GM23338 (cell line): ENCODE measurements around the gene PKHD1. TPM values are rescaled to one million over a fixed set of nuclear protein-coding genes. Genes with fewer than 3 reads are reported as not detected.
A peak's percentile ranks its signal among the peaks of the same experiment; 100 is the strongest.

Source experiments
- ATAC-seq: fragments of 200-7000 bp; cut with Tn5 transposase; 3 replicates; pipeline ENCODE4 v1.9.1; 2020
- DNase-seq: peaks from one replicate; pipeline ENCODE4 v3.0.0-alpha.2; 2015; ENCODE audit warnings: low spot score
- H2AFZ ChIP-seq: fragments of 200-600 bp; sonication (generic); 2 replicates; pipeline ENCODE4 v1.8.0; 2016; ENCODE audit warnings: antibody characterized with exemption, mild to moderate bottlenecking, moderate library complexity
- H3F3A ChIP-seq: fragments of 200-600 bp; sonication (generic); replicated peaks from 2 replicates; pipeline ENCODE4 v1.8.0; 2017; ENCODE audit warnings: antibody characterized with exemption, mixed run types, low read depth
- H3K27ac ChIP-seq: fragments of 200-600 bp; sonication (generic); 2 replicates; pipeline ENCODE4 v1.6.1; 2016; ENCODE audit warnings: low read depth
- H3K27me3 ChIP-seq: fragments of 200-600 bp; sonication (generic); 2 replicates; pipeline ENCODE4 v1.8.0; 2016; ENCODE audit warnings: mild to moderate bottlenecking, mixed run types, moderate library complexity; ENCODE audit not compliant: insufficient read depth
- H3K36me3 ChIP-seq: fragments of 200-600 bp; sonication (generic); 2 replicates; pipeline ENCODE4 v1.8.0; 2016; ENCODE audit warnings: mild to moderate bottlenecking; ENCODE audit not compliant: insufficient read depth
- H3K4me1 ChIP-seq: fragments of 200-600 bp; sonication (generic); 2 replicates; pipeline ENCODE4 v1.8.0; 2016; ENCODE audit warnings: mild to moderate bottlenecking, moderate library complexity; ENCODE audit not compliant: insufficient read depth
- H3K4me2 ChIP-seq: fragments of 200-600 bp; sonication (generic); 2 replicates; pipeline ENCODE4 v1.7.1; 2017; ENCODE audit warnings: mixed run types
- H3K4me3 ChIP-seq: fragments of 200-600 bp; sonication (generic); 2 replicates; pipeline ENCODE4 v1.6.1; 2016; ENCODE audit warnings: mixed run types
- H3K79me2 ChIP-seq: fragments of 200-600 bp; sonication (generic); replicated peaks from 2 replicates; pipeline ENCODE4 v1.8.0; 2017; ENCODE audit warnings: mild to moderate bottlenecking; ENCODE audit not compliant: insufficient read depth
- H3K9me2 ChIP-seq: fragments of 200-600 bp; sonication (generic); 2 replicates; pipeline ENCODE4 v1.8.0; 2017; ENCODE audit not compliant: insufficient read depth
- H4K20me1 ChIP-seq: fragments of 200-600 bp; sonication (generic); replicated peaks from 2 replicates; pipeline ENCODE4 v1.8.0; 2017; ENCODE audit warnings: mild to moderate bottlenecking; ENCODE audit not compliant: insufficient read depth
- H3K27ac Mint-ChIP-seq: 2 replicates; pipeline ENCODE4 v1.8.0; 2020; ENCODE audit warnings: inconsistent platforms, mild to moderate bottlenecking, moderate library complexity, mixed read lengths
- H3K27me3 Mint-ChIP-seq: 3 replicates; pipeline ENCODE4 v1.8.0; 2022; ENCODE audit warnings: low read depth, mild to moderate bottlenecking, moderate library complexity, mixed read lengths, inconsistent platforms; ENCODE audit not compliant: insufficient read depth, poor library complexity
- H3K36me3 Mint-ChIP-seq: 3 replicates; pipeline ENCODE4 v1.8.0; 2021; ENCODE audit warnings: low read depth, mild to moderate bottlenecking, inconsistent platforms, moderate library complexity, mixed read lengths
- H3K4me1 Mint-ChIP-seq: 3 replicates; pipeline ENCODE4 v1.8.0; 2020; ENCODE audit warnings: mild to moderate bottlenecking, inconsistent platforms, mixed read lengths
- H3K4me3 Mint-ChIP-seq: 3 replicates; pipeline ENCODE4 v1.8.0; 2021; ENCODE audit warnings: moderate library complexity, mild to moderate bottlenecking, inconsistent platforms, mixed read lengths
- H3K9me3 Mint-ChIP-seq: 3 replicates; pipeline ENCODE4 v1.8.0; 2020; ENCODE audit warnings: moderate library complexity, mild to moderate bottlenecking, inconsistent platforms, mixed read lengths
- CREB1 ChIP-seq: fragments of 250-450 bp; sonication (Bioruptor Pico); IDR thresholded peaks from 2 replicates; pipeline ENCODE4 v1.5.0; 2020; ENCODE audit warnings: low read depth, mild to moderate bottlenecking, moderate library complexity
- CTCF ChIP-seq, 2 experiments: fragments of 200-600 bp in 1 of 2; sonication (generic) in 1 of 2; conservative IDR thresholded peaks; 2 replicates each; pipeline versions ENCODE4 v1.5.1 to v1.6.1; 2016 to 2017; ENCODE audit warnings: antibody characterized with exemption in 2 of 2, low read depth in 2 of 2, mild to moderate bottlenecking in 2 of 2, moderate library complexity in 1 of 2
- ETS1 ChIP-seq: IDR thresholded peaks from 2 replicates; pipeline ENCODE4 v1.6.1; 2016; ENCODE audit warnings: antibody characterized with exemption
- EZH2 ChIP-seq: fragments of 200-600 bp; sonication (generic); IDR thresholded peaks from one replicate; pipeline ENCODE4 v1.8.0; 2017; ENCODE audit warnings: antibody characterized with exemption, mild to moderate bottlenecking, low read depth; ENCODE audit not compliant: unreplicated experiment
- EZH2phosphoT487 ChIP-seq: fragments of 200-600 bp; sonication (generic); IDR thresholded peaks from one replicate; pipeline ENCODE4 v1.8.1; 2018; ENCODE audit warnings: antibody characterized with exemption; ENCODE audit not compliant: unreplicated experiment
- JUNB ChIP-seq: IDR thresholded peaks from one replicate; pipeline ENCODE4 v1.6.1; 2016; ENCODE audit warnings: antibody characterized with exemption; ENCODE audit not compliant: unreplicated experiment
- NANOG ChIP-seq: IDR thresholded peaks from 2 replicates; pipeline ENCODE4 v1.6.1; 2016; ENCODE audit warnings: antibody characterized with exemption, borderline replicate concordance
- REST ChIP-seq: IDR thresholded peaks from one replicate; pipeline ENCODE4 v1.6.1; 2018; ENCODE audit warnings: antibody characterized with exemption; ENCODE audit not compliant: unreplicated experiment
- ZNF331 ChIP-seq: fragments of 250-450 bp; sonication (Bioruptor Pico); IDR thresholded peaks from 2 replicates; pipeline ENCODE4 v1.5.0; 2020; ENCODE audit warnings: low read depth, mild to moderate bottlenecking, moderate library complexity
- polyA plus RNA-seq: library from polyadenylated mRNA; unstranded; fragments of >200 nt; fragmentation: Nextera tagmentation; extraction: Ambion mirVana; gene quantifications from 2 replicates; pipeline ENCODE4 v1.2.1, GENCODE V29; 2016
- total RNA-seq: library from RNA; depleted of rRNA; stranded (reverse); fragments of >200 nt; shearing (Covaris generic); gene quantifications from 2 replicates; pipeline ENCODE4 v1.2.3, GENCODE V29; 2014

PKHD1 gene
- total and polyA plus RNA-seq, 2 experiments from 2014 or later, result 0.03 to 0.07 TPM

GRCh38 chr6:51813904-51814303, 273.5 kb downstream of the PKHD1 start:
- Histone ChIP-seq H4K20me1 (no peaks in the 10 kb centered on the region), H3K79me2 (no peaks in the 10 kb centered on the region), H3K4me1 (peaks cover 28% of the 10 kb centered on the region), H3K27me3 (no peaks in the 10 kb centered on the region), H3K4me3 (no peak overlapping the region), H2AFZ (no peak overlapping the region), H3K27ac (no peak overlapping the region; the same call in 1 of the 2 replicates), H3F3A (no peaks in the 10 kb centered on the region), H3K9me2 (no peaks in the 10 kb centered on the region), H3K4me2 (0 out of 2 replicates have a peak overlapping the region, but pooled peaks have one; percentile 29), H3K36me3 (no peaks in the 10 kb centered on the region)
- DNase-seq (no peak), ATAC-seq (no peak)
- Mint-ChIP-seq H3K36me3 (peaks cover 6% of the 10 kb centered on the region; the same call in 2 of the 3 replicates), H3K4me1 (peaks cover 45% of the 10 kb centered on the region), H3K27me3 (peaks cover 3% of the 10 kb centered on the region), H3K27ac (peak overlapping the region; percentile 56; the same call in 1 of the 2 replicates), H3K4me3 (no peak overlapping the region), H3K9me3 (peaks cover 6% of the 10 kb centered on the region; the same call in 2 of the 3 replicates)
- TF ChIP-seq JUNB, result no peak
- TF ChIP-seq CTCF (conservative IDR thresholded peaks at IDR 0.05; ENCODE audit: low read depth in 2 of 2), result no peak
- TF ChIP-seq EZH2phosphoT487, result no peak
- no peak for TF ChIP-seq CREB1 (CRISPR knock-in tag)
- TF ChIP-seq ETS1, result no peak
- TF ChIP-seq NANOG, result no peak

GRCh38 chr6:51812231-51812630, 275.2 kb downstream of the PKHD1 start:
- Histone ChIP-seq H3K4me1 (peaks cover 21% of the 10 kb centered on the region), H3K4me3 (no peak overlapping the region), H3K4me2 (no peak overlapping the region), H3K27ac (no peak overlapping the region), H2AFZ (no peak overlapping the region), H3F3A (no peaks in the 10 kb centered on the region), H4K20me1 (no peaks in the 10 kb centered on the region), H3K79me2 (no peaks in the 10 kb centered on the region), H3K36me3 (no peaks in the 10 kb centered on the region), H3K27me3 (no peaks in the 10 kb centered on the region), H3K9me2 (no peaks in the 10 kb centered on the region)
- no peak overlapping the region for H3K27ac Mint-ChIP-seq
- no peak for ATAC-seq
- H3K4me3 Mint-ChIP-seq, result no peak overlapping the region
- H3K27me3 Mint-ChIP-seq, result peaks cover 3% of the 10 kb centered on the region
- no peak for DNase-seq
- H3K36me3 Mint-ChIP-seq, result peaks cover 6% of the 10 kb centered on the region; the same call in 2 of the 3 replicates
- peaks cover 6% of the 10 kb centered on the region; the same call in 2 of the 3 replicates for H3K9me3 Mint-ChIP-seq
- H3K4me1 Mint-ChIP-seq, result peaks cover 36% of the 10 kb centered on the region
- TF ChIP-seq CREB1 (CRISPR knock-in tag), result no peak
- TF ChIP-seq EZH2phosphoT487, result no peak
- TF ChIP-seq ETS1, result no peak
- no peak for TF ChIP-seq EZH2
- no peak for TF ChIP-seq ZNF331 (CRISPR knock-in tag)
- no peak for TF ChIP-seq REST
